Transverse colon (tissue), 4 donors: ENCODE data around the gene RAB6B. TPM values are rescaled to one million over a fixed set of nuclear protein-coding genes. Genes with fewer than 3 reads are reported as not detected.

ENCODE experiments used
- DNase-seq: peaks from one replicate; pipeline ENCODE4 v3.0.0-alpha.2; 2019
- H3K27ac ChIP-seq, 4 donors: fragments of 200-600 bp; sonication (generic); 2 replicates each; pipeline ENCODE4 v1.5.1; 2016 to 2018; ENCODE audit warnings: inconsistent platforms in 4 of 4
- H3K27me3 ChIP-seq: fragments of 200-600 bp; sonication (generic); 2 replicates; pipeline ENCODE4 v1.5.1; 2017; ENCODE audit warnings: inconsistent platforms
- H3K36me3 ChIP-seq, 4 donors: fragments of 200-600 bp; sonication (generic); 2 replicates each; pipeline ENCODE4 v1.5.1; 2017 to 2019; ENCODE audit warnings: inconsistent platforms in 4 of 4
- H3K4me1 ChIP-seq, 4 donors: fragments of 200-600 bp; sonication (generic); 2 replicates each; pipeline ENCODE4 v1.5.1; 2017 to 2020; ENCODE audit warnings: inconsistent platforms in 4 of 4
- H3K4me3 ChIP-seq, 4 donors: fragments of 200-600 bp; sonication (generic); 1 replicate in 1 of 4; 2 replicates in 3 of 4; pipeline versions ENCODE4 v1.5.1 to v1.6.1; 2017 to 2019; ENCODE audit warnings: inconsistent platforms in 4 of 4
- H3K9me3 ChIP-seq, 2 donors: fragments of 200-600 bp; sonication (generic); 2 replicates each; pipeline ENCODE4 v1.5.1; 2017 to 2019; ENCODE audit warnings: inconsistent platforms in 2 of 2
- CTCF ChIP-seq, 5 experiments: fragments of 200-600 bp in 3 of 5; fragments of 450-650 bp in 2 of 5; sonication (generic) in 3 of 5; IDR thresholded peaks; 1 replicate in 2 of 5; 2 replicates in 3 of 5; pipeline ENCODE4 v1.5.1; 2016 to 2017; ENCODE audit warnings: antibody characterized with exemption in 5 of 5, inconsistent platforms in 3 of 5, mild to moderate bottlenecking in 2 of 5, moderate library complexity in 1 of 5
- EP300 ChIP-seq: sonication (generic); formaldehyde crosslinking; IDR thresholded peaks from one replicate; pipeline ENCODE4 v1.6.1; 2017; ENCODE audit warnings: antibody characterized with exemption, low read depth
- POLR2A ChIP-seq: fragments of 450-650 bp; IDR thresholded peaks from one replicate; pipeline ENCODE4 v1.6.1; 2016; ENCODE audit warnings: antibody characterized with exemption, mild to moderate bottlenecking, moderate library complexity
- POLR2AphosphoS5 ChIP-seq, 3 donors: sonication (generic); formaldehyde crosslinking; IDR thresholded peaks; one replicate each; pipeline ENCODE4 v1.6.1; 2016; ENCODE audit warnings: antibody characterized with exemption in 3 of 3
- WGBS, 2 donors: methylation state at CpG; one replicate each; pipeline ENCODE4 v1.1.5; 2018; ENCODE audit warnings: low coverage in 1 of 2; 5-methylcytosine and 5-hydroxymethylcytosine counted together
- in situ Hi-C, 4 donors: fragments of 200-750 bp; cut with MboI; loops; one replicate each; pipeline versions ENCODE4 v1.15.0 to v1.15.1; 2017; ENCODE audit warnings: low sequenced_read_pairs in 3 of 4, low pct_ligation_motif_present in 1 of 4, low pct_unique_long_range_greater_than_20kb in 1 of 4
- intact Hi-C: fragments of 100-400 bp; cut with DNase I; formaldehyde crosslinking; loops from one replicate; pipeline ENCODE4 v1.15.1; 2023; ENCODE audit warnings: low total_unique reads
- total RNA-seq, 4 donors: library from RNA; depleted of rRNA; stranded (reverse); fragments of >200 nt; gene quantifications; one replicate each; pipeline ENCODE4 v1.1.0, GENCODE V29; 2016

Gene RAB6B
- total RNA-seq, 4 donors from 2014 or later, result 1.2 to 4.8 (median 2.2) TPM

- intact Hi-C loops (no loop called here), in situ Hi-C loops (loop anchor here in 2 of 4 donors (25.0 kb wide), 1 partner anchor 1202 kb away; no protein-coding TSS in a partner anchor)
- no peak overlapping the region for H3K27ac ChIP-seq
- no peaks in the 10 kb centered on the region for H3K9me3 ChIP-seq
- 61% methylated on average over 2 of the region's 2 CpGs; no CpG with 5 or more reads in 1 of the 2 donors for WGBS, 2 donors
- no peaks in the 10 kb centered on the region for H3K36me3 ChIP-seq
- peaks cover 0 to 15% (median 4%) of the 10 kb centered on the region in 4 donors for H3K4me1 ChIP-seq
- no peak for TF ChIP-seq EP300
- no peak for TF ChIP-seq POLR2AphosphoS5 (IDR thresholded peaks at IDR 0.05)
- TF ChIP-seq CTCF (IDR thresholded peaks at IDR 0.05), result no peak
- no peak for TF ChIP-seq POLR2A
- H3K4me3 ChIP-seq, result no peak overlapping the region
- H3K27me3 ChIP-seq, result no peaks in the 10 kb centered on the region
- no peak for DNase-seq
Observed at GRCh38 chr3:133938770-133939462, 43.2 kb upstream of the RAB6B start.

GRCh38 chr3:133937756-133938601 is 42.3 kb upstream of the RAB6B start:
- no peak for TF ChIP-seq POLR2AphosphoS5 (IDR thresholded peaks at IDR 0.05)
- H3K36me3 ChIP-seq, result no peaks in the 10 kb centered on the region
- H3K9me3 ChIP-seq, result no peaks in the 10 kb centered on the region
- in situ Hi-C loops, result loop anchor here in 2 of 4 donors (25.0 kb wide), 1 partner anchor 1201 kb away; no protein-coding TSS in a partner anchor
- H3K27me3 ChIP-seq, result no peaks in the 10 kb centered on the region
- no peak overlapping the region for H3K4me3 ChIP-seq
- H3K4me1 ChIP-seq, result peaks cover 0 to 11% (median 3%) of the 10 kb centered on the region in 4 donors
- no peak for DNase-seq
- intact Hi-C loops, result no loop called here
- H3K27ac ChIP-seq, result no peak overlapping the region
- WGBS, 2 donors, result 73 to 77% methylated on average over 5 to 10 of the region's 10 CpGs

GRCh38 chr3:133937061-133937686 is 41.5 kb upstream of the RAB6B start:
- no peaks in the 10 kb centered on the region for H3K36me3 ChIP-seq
- peaks cover 0 to 11% (median 3%) of the 10 kb centered on the region in 4 donors for H3K4me1 ChIP-seq
- no peaks in the 10 kb centered on the region for H3K9me3 ChIP-seq
- no peak overlapping the region for H3K27ac ChIP-seq
- no peak overlapping the region for H3K4me3 ChIP-seq
- intact Hi-C loops, result no loop called here
- TF ChIP-seq EP300 (no peak), CTCF (IDR thresholded peaks at IDR 0.05) (no peak), POLR2A (no peak), POLR2AphosphoS5 (IDR thresholded peaks at IDR 0.05) (no peak)
- 72 to 89% methylated on average over 7 to 8 of the region's 8 CpGs for WGBS, 2 donors
- H3K27me3 ChIP-seq, result no peaks in the 10 kb centered on the region
- no peak for DNase-seq
- in situ Hi-C loops, result loop anchor here in 2 of 4 donors (25.0 kb wide), 1 partner anchor 1200 kb away; no protein-coding TSS in a partner anchor

- 89% methylated on average over 13 of the region's 13 CpGs; no CpG with 5 or more reads in 1 of the 2 donors for WGBS, 2 donors
- Histone ChIP-seq H3K4me1 (peaks cover 0 to 11% (median 3%) of the 10 kb centered on the region in 4 donors), H3K4me3 (no peak overlapping the region), H3K9me3 (no peaks in the 10 kb centered on the region), H3K36me3 (no peaks in the 10 kb centered on the region), H3K27ac (peak overlapping the region in 1 of 4 donors; percentile 39), H3K27me3 (no peaks in the 10 kb centered on the region)
- no peak for DNase-seq
- in situ Hi-C loops (loop anchor here in 2 of 4 donors (25.0 kb wide), 1 partner anchor 1199 kb away; no protein-coding TSS in a partner anchor), intact Hi-C loops (no loop called here)
- TF ChIP-seq CTCF (IDR thresholded peaks at IDR 0.05), result no peak
- no peak for TF ChIP-seq EP300
- no peak for TF ChIP-seq POLR2AphosphoS5 (IDR thresholded peaks at IDR 0.05)
- TF ChIP-seq POLR2A, result no peak
Observed at GRCh38 chr3:133935843-133936769, 40.4 kb upstream of the RAB6B start.
